ENCODE results near the gene RYR3.
"Not testable (repeated sequence)": the region's sequence is repeated elsewhere in the genome, so short reads cannot be mapped to it uniquely, and the experiment has no call there.

RYR3 gene

GRCh38 chr15:33587773-33588172 is 277.0 kb downstream of the RYR3 start:
- Mint-ChIP-seq H3K27me3 (peaks cover 18% of the 10 kb centered on the region), H3K4me1 (no peaks in the 10 kb centered on the region), H3K4me3 (no peak overlapping the region), H3K27ac (ENCODE audit: low read depth) (no peak overlapping the region), H3K36me3 (ENCODE audit: insufficient read depth) (no peaks in the 10 kb centered on the region), H3K9me3 (no peaks in the 10 kb centered on the region)
- DNase-seq (ENCODE audit: low spot score in 2 of 2): no peak
- ATAC-seq (replicated peaks; ENCODE audit: extremely low read depth, poor library complexity, severe bottlenecking): no peak

- peaks cover 23% of the 10 kb centered on the region for H3K27me3 Mint-ChIP-seq
- no peak for ATAC-seq (replicated peaks; ENCODE audit: extremely low read depth, poor library complexity, severe bottlenecking)
- H3K27ac Mint-ChIP-seq (ENCODE audit: low read depth): no peak overlapping the region
- no peak for DNase-seq (ENCODE audit: low spot score in 2 of 2)
- H3K4me3 Mint-ChIP-seq: no peak overlapping the region
- no peaks in the 10 kb centered on the region for H3K4me1 Mint-ChIP-seq
- H3K9me3 Mint-ChIP-seq: no peaks in the 10 kb centered on the region
- H3K36me3 Mint-ChIP-seq (ENCODE audit: insufficient read depth): no peaks in the 10 kb centered on the region
Observed at GRCh38 chr15:33592864-33593263, 282.1 kb downstream of the RYR3 start.

GRCh38 chr15:33598382-33598781 is 287.6 kb downstream of the RYR3 start:
- ATAC-seq (replicated peaks; ENCODE audit: extremely low read depth, poor library complexity, severe bottlenecking); H3K4me3 Mint-ChIP-seq; H3K9me3 Mint-ChIP-seq: not testable (repeated sequence)

GRCh38 chr15:33600212-33600611 is 289.4 kb downstream of the RYR3 start:
- ATAC-seq (replicated peaks; ENCODE audit: extremely low read depth, poor library complexity, severe bottlenecking): no peak
- Mint-ChIP-seq H3K4me3 (no peak overlapping the region), H3K36me3 (ENCODE audit: insufficient read depth) (no peaks in the 10 kb centered on the region), H3K27me3 (peaks cover 7% of the 10 kb centered on the region), H3K4me1 (no peaks in the 10 kb centered on the region), H3K27ac (ENCODE audit: low read depth) (no peak overlapping the region), H3K9me3 (no peaks in the 10 kb centered on the region)
- DNase-seq (ENCODE audit: low spot score in 2 of 2): no peak

More at GRCh38 chr15:33598382-33598781, 287.6 kb downstream of the RYR3 start:
- not testable (repeated sequence) for H3K27ac Mint-ChIP-seq (ENCODE audit: low read depth); H3K27me3 Mint-ChIP-seq; H3K36me3 Mint-ChIP-seq (ENCODE audit: insufficient read depth); DNase-seq (ENCODE audit: low spot score in 2 of 2); H3K4me1 Mint-ChIP-seq

GRCh38 chr15:33601461-33601860 is 290.7 kb downstream of the RYR3 start:
- Mint-ChIP-seq H3K27me3 (peaks cover 14% of the 10 kb centered on the region), H3K27ac (ENCODE audit: low read depth) (no peak overlapping the region), H3K9me3 (no peaks in the 10 kb centered on the region), H3K36me3 (ENCODE audit: insufficient read depth) (no peaks in the 10 kb centered on the region), H3K4me3 (no peak overlapping the region), H3K4me1 (no peaks in the 10 kb centered on the region)
- DNase-seq (ENCODE audit: low spot score in 2 of 2) (no peak), ATAC-seq (replicated peaks; ENCODE audit: extremely low read depth, poor library complexity, severe bottlenecking) (no peak)

- Mint-ChIP-seq H3K9me3 (no peaks in the 10 kb centered on the region), H3K27me3 (peaks cover 14% of the 10 kb centered on the region), H3K4me1 (no peaks in the 10 kb centered on the region), H3K4me3 (no peak overlapping the region), H3K36me3 (ENCODE audit: insufficient read depth) (no peaks in the 10 kb centered on the region), H3K27ac (ENCODE audit: low read depth) (no peak overlapping the region)
- ATAC-seq (replicated peaks; ENCODE audit: extremely low read depth, poor library complexity, severe bottlenecking) (no peak), DNase-seq (ENCODE audit: low spot score in 2 of 2) (no peak)
Observed at GRCh38 chr15:33608714-33609113, 297.9 kb downstream of the RYR3 start.

- Mint-ChIP-seq H3K27ac (ENCODE audit: low read depth) (no peak overlapping the region), H3K36me3 (ENCODE audit: insufficient read depth) (no peaks in the 10 kb centered on the region), H3K4me1 (no peaks in the 10 kb centered on the region), H3K9me3 (no peaks in the 10 kb centered on the region), H3K27me3 (no peaks in the 10 kb centered on the region), H3K4me3 (no peak overlapping the region)
- DNase-seq (ENCODE audit: low spot score in 2 of 2): no peak
- ATAC-seq (replicated peaks; ENCODE audit: extremely low read depth, poor library complexity, severe bottlenecking): no peak
Observed at GRCh38 chr15:33612721-33613304, 302.0 kb downstream of the RYR3 start.

- Mint-ChIP-seq H3K4me1 (no peaks in the 10 kb centered on the region), H3K4me3 (no peak overlapping the region), H3K9me3 (no peaks in the 10 kb centered on the region), H3K27me3 (no peaks in the 10 kb centered on the region), H3K27ac (ENCODE audit: low read depth) (no peak overlapping the region), H3K36me3 (ENCODE audit: insufficient read depth) (no peaks in the 10 kb centered on the region)
- DNase-seq (ENCODE audit: low spot score in 2 of 2) (no peak), ATAC-seq (replicated peaks; ENCODE audit: extremely low read depth, poor library complexity, severe bottlenecking) (no peak)
Observed at GRCh38 chr15:33616475-33616874, 305.7 kb downstream of the RYR3 start.

GRCh38 chr15:33618350-33618749 is 307.6 kb downstream of the RYR3 start:
- no peak overlapping the region for H3K27ac Mint-ChIP-seq (ENCODE audit: low read depth)
- H3K27me3 Mint-ChIP-seq: peaks cover 12% of the 10 kb centered on the region
- H3K9me3 Mint-ChIP-seq: no peaks in the 10 kb centered on the region
- H3K4me3 Mint-ChIP-seq: no peak overlapping the region
- H3K4me1 Mint-ChIP-seq: no peaks in the 10 kb centered on the region
- ATAC-seq (replicated peaks; ENCODE audit: extremely low read depth, poor library complexity, severe bottlenecking) (no peak), DNase-seq (ENCODE audit: low spot score in 2 of 2) (no peak)
- H3K36me3 Mint-ChIP-seq (ENCODE audit: insufficient read depth): no peaks in the 10 kb centered on the region

- ATAC-seq (replicated peaks; ENCODE audit: extremely low read depth, poor library complexity, severe bottlenecking) (no peak), DNase-seq (ENCODE audit: low spot score in 2 of 2) (no peak)
- Mint-ChIP-seq H3K27ac (ENCODE audit: low read depth) (no peak overlapping the region), H3K36me3 (ENCODE audit: insufficient read depth) (no peaks in the 10 kb centered on the region), H3K27me3 (peaks cover 38% of the 10 kb centered on the region), H3K9me3 (no peaks in the 10 kb centered on the region), H3K4me1 (no peaks in the 10 kb centered on the region), H3K4me3 (no peak overlapping the region)
Observed at GRCh38 chr15:33621141-33621540, 310.4 kb downstream of the RYR3 start.

GRCh38 chr15:33623010-33623409 is 312.2 kb downstream of the RYR3 start:
- Mint-ChIP-seq H3K36me3 (ENCODE audit: insufficient read depth) (no peaks in the 10 kb centered on the region), H3K9me3 (peaks cover 6% of the 10 kb centered on the region), H3K27ac (ENCODE audit: low read depth) (no peak overlapping the region), H3K4me3 (no peak overlapping the region), H3K27me3 (peaks cover 49% of the 10 kb centered on the region), H3K4me1 (no peaks in the 10 kb centered on the region)
- no peak for ATAC-seq (replicated peaks; ENCODE audit: extremely low read depth, poor library complexity, severe bottlenecking)
- no peak for DNase-seq (ENCODE audit: low spot score in 2 of 2)

- Mint-ChIP-seq H3K9me3 (peaks cover 6% of the 10 kb centered on the region), H3K36me3 (ENCODE audit: insufficient read depth) (no peaks in the 10 kb centered on the region), H3K27ac (ENCODE audit: low read depth) (no peak overlapping the region), H3K4me1 (no peaks in the 10 kb centered on the region), H3K27me3 (peaks cover 50% of the 10 kb centered on the region), H3K4me3 (no peak overlapping the region)
- no peak for ATAC-seq (replicated peaks; ENCODE audit: extremely low read depth, poor library complexity, severe bottlenecking)
- no peak for DNase-seq (ENCODE audit: low spot score in 2 of 2)
Observed at GRCh38 chr15:33624439-33624838, 313.7 kb downstream of the RYR3 start.

- no peak overlapping the region for H3K4me3 Mint-ChIP-seq
- peaks cover 37% of the 10 kb centered on the region for H3K27me3 Mint-ChIP-seq
- DNase-seq (ENCODE audit: low spot score in 2 of 2): no peak
- no peak overlapping the region for H3K27ac Mint-ChIP-seq (ENCODE audit: low read depth)
- no peaks in the 10 kb centered on the region for H3K4me1 Mint-ChIP-seq
- peaks cover 6% of the 10 kb centered on the region for H3K9me3 Mint-ChIP-seq
- H3K36me3 Mint-ChIP-seq (ENCODE audit: insufficient read depth): no peaks in the 10 kb centered on the region
- ATAC-seq (replicated peaks; ENCODE audit: extremely low read depth, poor library complexity, severe bottlenecking): no peak
Observed at GRCh38 chr15:33629647-33630046, 318.9 kb downstream of the RYR3 start.

GRCh38 chr15:33636234-33636633 is 325.5 kb downstream of the RYR3 start:
- no peaks in the 10 kb centered on the region for H3K36me3 Mint-ChIP-seq (ENCODE audit: insufficient read depth)
- no peaks in the 10 kb centered on the region for H3K9me3 Mint-ChIP-seq
- DNase-seq (ENCODE audit: low spot score in 2 of 2) (no peak), ATAC-seq (replicated peaks; ENCODE audit: extremely low read depth, poor library complexity, severe bottlenecking) (no peak)
- H3K4me1 Mint-ChIP-seq: no peaks in the 10 kb centered on the region
- H3K4me3 Mint-ChIP-seq: no peak overlapping the region
- H3K27me3 Mint-ChIP-seq: peaks cover 37% of the 10 kb centered on the region
- H3K27ac Mint-ChIP-seq (ENCODE audit: low read depth): no peak overlapping the region

All from central memory CD8-positive, alpha-beta T cell (primary cell).